Gastrocnemius medialis (tissue), 4 donors: ENCODE data around the gene C10orf95.

Experiments used
- POLR2A ChIP-seq, 2 donors: fragments of 450-650 bp; IDR thresholded peaks; one replicate each; pipeline ENCODE4 v1.6.1; 2017; ENCODE audit warnings: antibody characterized with exemption in 2 of 2, mild to moderate bottlenecking in 2 of 2, moderate library complexity in 2 of 2
- TF ChIP-seq, protein P1 (sequence below), 5 experiments: fragments of 450-650 bp in 3 of 5; fragments of 200-600 bp in 2 of 5; sonication (generic) in 2 of 5; IDR thresholded peaks in 4 of 5; conservative IDR thresholded peaks in 1 of 5; 1 replicate in 4 of 5; 2 replicates in 1 of 5; pipeline ENCODE4 v1.5.1; 2016 to 2019; ENCODE audit warnings: antibody characterized with exemption in 5 of 5, mild to moderate bottlenecking in 3 of 5, moderate library complexity in 3 of 5

DNA sequence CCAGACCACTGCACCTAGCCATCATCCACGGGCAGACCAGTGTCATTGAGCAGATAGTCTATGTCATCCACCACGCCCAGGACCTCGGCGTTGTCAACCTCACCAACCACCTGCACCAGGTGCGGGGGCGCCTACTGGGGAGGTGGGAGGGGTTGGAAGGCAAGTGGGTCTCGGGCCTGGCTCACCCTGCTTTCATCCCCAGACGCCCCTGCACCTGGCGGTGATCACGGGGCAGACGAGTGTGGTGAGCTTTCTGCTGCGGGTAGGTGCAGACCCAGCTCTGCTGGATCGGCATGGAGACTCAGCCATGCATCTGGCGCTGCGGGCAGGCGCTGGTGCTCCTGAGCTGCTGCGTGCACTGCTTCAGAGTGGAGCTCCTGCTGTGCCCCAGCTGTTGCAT, 51.3 kb downstream of the C10orf95 start:
- TF ChIP-seq, protein P1, sequence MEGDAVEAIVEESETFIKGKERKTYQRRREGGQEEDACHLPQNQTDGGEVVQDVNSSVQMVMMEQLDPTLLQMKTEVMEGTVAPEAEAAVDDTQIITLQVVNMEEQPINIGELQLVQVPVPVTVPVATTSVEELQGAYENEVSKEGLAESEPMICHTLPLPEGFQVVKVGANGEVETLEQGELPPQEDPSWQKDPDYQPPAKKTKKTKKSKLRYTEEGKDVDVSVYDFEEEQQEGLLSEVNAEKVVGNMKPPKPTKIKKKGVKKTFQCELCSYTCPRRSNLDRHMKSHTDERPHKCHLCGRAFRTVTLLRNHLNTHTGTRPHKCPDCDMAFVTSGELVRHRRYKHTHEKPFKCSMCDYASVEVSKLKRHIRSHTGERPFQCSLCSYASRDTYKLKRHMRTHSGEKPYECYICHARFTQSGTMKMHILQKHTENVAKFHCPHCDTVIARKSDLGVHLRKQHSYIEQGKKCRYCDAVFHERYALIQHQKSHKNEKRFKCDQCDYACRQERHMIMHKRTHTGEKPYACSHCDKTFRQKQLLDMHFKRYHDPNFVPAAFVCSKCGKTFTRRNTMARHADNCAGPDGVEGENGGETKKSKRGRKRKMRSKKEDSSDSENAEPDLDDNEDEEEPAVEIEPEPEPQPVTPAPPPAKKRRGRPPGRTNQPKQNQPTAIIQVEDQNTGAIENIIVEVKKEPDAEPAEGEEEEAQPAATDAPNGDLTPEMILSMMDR (IDR thresholded peaks at IDR 0.05 in 4 of 5, conservative IDR thresholded peaks at IDR 0.05 in 1 of 5) = no peak
- no peak for TF ChIP-seq POLR2A (IDR thresholded peaks at IDR 0.05)
